NCI-H446 (cell line): Measurements from ENCODE around the gene CCDC170.
"Not testable (repeated sequence)": the region's sequence is repeated elsewhere in the genome, so short reads cannot be mapped to it uniquely, and the experiment has no call there.

Experiments
- DNase-seq, 2 experiments: peaks; one replicate each; lab custom pipeline; 2025; lab: John Stamatoyannopoulos, UW

Gene CCDC170

GRCh38 chr6:151494235-151494935 is 568 bp downstream of the CCDC170 start:
- no peak for DNase-seq

- DNase-seq = no peak
Observed at GRCh38 chr6:151494936-151495320, 1.1 kb downstream of the CCDC170 start.

- DNase-seq = no peak
Observed at GRCh38 chr6:151495380-151495779, 1.6 kb downstream of the CCDC170 start.

GRCh38 chr6:151497905-151498304 is 4.1 kb downstream of the CCDC170 start:
- no peak for DNase-seq

GRCh38 chr6:151498327-151498726 is 4.5 kb downstream of the CCDC170 start:
- no peak for DNase-seq

GRCh38 chr6:151499551-151499950 is 5.7 kb downstream of the CCDC170 start:
- no peak for DNase-seq

- no peak for DNase-seq
Observed at GRCh38 chr6:151501511-151502136, 7.8 kb downstream of the CCDC170 start.

- no peak for DNase-seq
Observed at GRCh38 chr6:151502499-151502898, 8.7 kb downstream of the CCDC170 start.

- no peak for DNase-seq
Observed at GRCh38 chr6:151506761-151507160, 12.9 kb downstream of the CCDC170 start.

- DNase-seq = no peak
Observed at GRCh38 chr6:151509048-151509447, 15.2 kb downstream of the CCDC170 start.

- DNase-seq = no peak
Observed at GRCh38 chr6:151512481-151512880, 18.7 kb downstream of the CCDC170 start.

GRCh38 chr6:151514000-151514730 is 20.3 kb downstream of the CCDC170 start:
- no peak for DNase-seq

- DNase-seq = not testable (repeated sequence)
Observed at GRCh38 chr6:151518992-151519391, 25.2 kb downstream of the CCDC170 start.

GRCh38 chr6:151523034-151523433 is 29.2 kb downstream of the CCDC170 start:
- no peak for DNase-seq

GRCh38 chr6:151524059-151524458 is 30.2 kb downstream of the CCDC170 start:
- DNase-seq = no peak

GRCh38 chr6:151534576-151534975 is 40.8 kb downstream of the CCDC170 start:
- no peak for DNase-seq

- no peak for DNase-seq
Observed at GRCh38 chr6:151535476-151536187, 41.8 kb downstream of the CCDC170 start.

- DNase-seq = no peak
Observed at GRCh38 chr6:151536188-151536479, 42.3 kb downstream of the CCDC170 start.

GRCh38 chr6:151537556-151537955 is 43.7 kb downstream of the CCDC170 start:
- no peak for DNase-seq

GRCh38 chr6:151539506-151540268 is 45.9 kb downstream of the CCDC170 start:
- no peak for DNase-seq

GRCh38 chr6:151544453-151544852 is 50.6 kb downstream of the CCDC170 start:
- DNase-seq = no peak

- not testable (repeated sequence) for DNase-seq
Observed at GRCh38 chr6:151544884-151545283, 51.1 kb downstream of the CCDC170 start.
